PFSK-1 (cell line): ENCODE results near the gene NME4.

Experiments used
- POLR2AphosphoS5 ChIP-seq: IDR thresholded peaks from 2 replicates; pipeline ENCODE4 v1.6.1; 2012; ENCODE audit warnings: low read depth, mild to moderate bottlenecking, control low read depth, low read length, moderate library complexity
- REST ChIP-seq, 2 experiments: IDR thresholded peaks; 2 replicates each; pipeline versions ENCODE4 v1.6.1 to v1.8.0; 2011 to 2012; ENCODE audit warnings: low read depth in 2 of 2, low read length in 2 of 2, control low read depth in 1 of 2, inconsistent platforms in 1 of 2, mild to moderate bottlenecking in 1 of 2, moderate library complexity in 1 of 2; ENCODE audit not compliant: insufficient read depth in 1 of 2
- SIN3A ChIP-seq: IDR thresholded peaks from 2 replicates; pipeline ENCODE4 v1.6.1; 2012; ENCODE audit warnings: mild to moderate bottlenecking, low read length, moderate library complexity, borderline replicate concordance; ENCODE audit not compliant: insufficient read depth
- TAF1 ChIP-seq: IDR thresholded peaks from 2 replicates; pipeline ENCODE4 v1.6.1; 2012; ENCODE audit warnings: low read length, control low read depth, borderline replicate concordance; ENCODE audit not compliant: insufficient read depth

- TF ChIP-seq REST (IDR thresholded peaks at IDR 0.05; ENCODE audit: insufficient read depth in 1 of 2, low read depth in 2 of 2, low read length in 2 of 2), result no peak
- no peak for TF ChIP-seq POLR2AphosphoS5
- no peak for TF ChIP-seq TAF1
- no peak for TF ChIP-seq SIN3A
These were observed 46.0 kb downstream of the NME4 start for GRCh38 chr16:442976-443375.
